GM20000 (cell line): ENCODE results near the gene CYP4X1.
"Not testable (repeated sequence)": the region's sequence is repeated elsewhere in the genome, so short reads cannot be mapped to it uniquely, and the experiment has no call there.

Experiments used
- DNase-seq: peaks from one replicate; pipeline ENCODE4 v3.0.0; 2012; ENCODE audit warnings: low spot score
- TF ChIP-seq, protein P1 (sequence below): IDR thresholded peaks from 2 replicates; pipeline ENCODE4 v1.5.1; 2012; ENCODE audit warnings: mild to moderate bottlenecking, control low read depth; ENCODE audit errors: extremely low read depth, missing control alignments

Gene CYP4X1

DNA sequence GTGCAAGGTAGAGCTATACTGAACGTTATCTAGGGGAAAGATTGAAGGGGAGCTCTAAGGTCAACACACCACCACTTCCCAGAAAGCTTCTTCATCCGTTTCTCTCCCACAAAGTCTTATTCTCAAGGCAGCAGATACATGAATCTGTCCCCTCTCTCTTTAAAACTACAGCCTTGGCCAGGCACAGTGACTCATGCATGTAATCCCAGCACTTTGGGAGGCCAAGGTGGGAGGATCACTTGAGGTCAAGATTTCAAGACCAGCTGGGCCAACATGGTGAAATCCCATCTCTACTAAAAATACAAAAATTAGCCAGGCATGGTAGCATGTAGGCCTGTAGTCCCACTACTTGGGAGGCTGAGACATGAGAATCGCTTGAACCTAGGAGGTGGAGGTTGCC, 8.1 kb downstream of the CYP4X1 start:
- DNase-seq, result no peak
- TF ChIP-seq, protein P1, sequence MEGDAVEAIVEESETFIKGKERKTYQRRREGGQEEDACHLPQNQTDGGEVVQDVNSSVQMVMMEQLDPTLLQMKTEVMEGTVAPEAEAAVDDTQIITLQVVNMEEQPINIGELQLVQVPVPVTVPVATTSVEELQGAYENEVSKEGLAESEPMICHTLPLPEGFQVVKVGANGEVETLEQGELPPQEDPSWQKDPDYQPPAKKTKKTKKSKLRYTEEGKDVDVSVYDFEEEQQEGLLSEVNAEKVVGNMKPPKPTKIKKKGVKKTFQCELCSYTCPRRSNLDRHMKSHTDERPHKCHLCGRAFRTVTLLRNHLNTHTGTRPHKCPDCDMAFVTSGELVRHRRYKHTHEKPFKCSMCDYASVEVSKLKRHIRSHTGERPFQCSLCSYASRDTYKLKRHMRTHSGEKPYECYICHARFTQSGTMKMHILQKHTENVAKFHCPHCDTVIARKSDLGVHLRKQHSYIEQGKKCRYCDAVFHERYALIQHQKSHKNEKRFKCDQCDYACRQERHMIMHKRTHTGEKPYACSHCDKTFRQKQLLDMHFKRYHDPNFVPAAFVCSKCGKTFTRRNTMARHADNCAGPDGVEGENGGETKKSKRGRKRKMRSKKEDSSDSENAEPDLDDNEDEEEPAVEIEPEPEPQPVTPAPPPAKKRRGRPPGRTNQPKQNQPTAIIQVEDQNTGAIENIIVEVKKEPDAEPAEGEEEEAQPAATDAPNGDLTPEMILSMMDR, result no peak

DNA sequence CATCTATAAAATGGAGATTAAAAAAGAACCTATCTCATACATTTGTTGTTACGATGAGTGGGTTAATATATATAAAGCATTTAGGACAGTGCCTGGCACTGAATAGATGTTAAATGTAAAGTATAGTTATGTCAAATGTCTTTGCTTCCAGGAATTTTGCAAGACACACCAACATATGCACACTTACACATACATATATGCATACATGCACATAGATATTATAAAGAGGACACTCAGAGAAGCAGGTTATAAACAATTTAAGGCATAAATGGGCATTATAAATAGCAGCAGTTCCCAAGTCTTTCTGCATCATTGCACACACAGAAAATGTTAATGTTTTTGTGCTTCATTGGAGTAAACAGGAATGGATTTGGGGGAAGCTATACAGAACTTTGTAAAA, 13.3 kb downstream of the CYP4X1 start:
- TF ChIP-seq, protein P1, result no peak
- no peak for DNase-seq

DNA sequence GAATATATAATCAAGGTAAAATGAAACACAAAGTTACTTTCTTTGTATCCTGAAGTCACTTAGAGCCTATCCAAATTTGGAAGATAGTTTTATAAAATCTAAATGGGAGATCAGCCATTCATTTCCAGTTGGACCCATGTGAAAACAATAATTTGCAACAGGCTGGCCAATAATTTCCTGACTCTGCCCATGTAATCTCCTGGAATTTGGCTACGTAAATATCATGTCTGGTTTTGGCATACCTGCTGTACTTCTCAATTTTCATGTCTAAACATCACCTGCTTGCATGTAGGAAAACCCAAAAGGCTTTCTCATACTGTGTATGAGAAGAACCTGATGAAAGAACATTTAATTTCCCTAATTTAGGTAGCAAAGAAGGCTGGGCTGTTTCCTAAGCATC, 35.9 kb downstream of the CYP4X1 start:
- TF ChIP-seq, protein P1, result no peak
- no peak for DNase-seq

DNA sequence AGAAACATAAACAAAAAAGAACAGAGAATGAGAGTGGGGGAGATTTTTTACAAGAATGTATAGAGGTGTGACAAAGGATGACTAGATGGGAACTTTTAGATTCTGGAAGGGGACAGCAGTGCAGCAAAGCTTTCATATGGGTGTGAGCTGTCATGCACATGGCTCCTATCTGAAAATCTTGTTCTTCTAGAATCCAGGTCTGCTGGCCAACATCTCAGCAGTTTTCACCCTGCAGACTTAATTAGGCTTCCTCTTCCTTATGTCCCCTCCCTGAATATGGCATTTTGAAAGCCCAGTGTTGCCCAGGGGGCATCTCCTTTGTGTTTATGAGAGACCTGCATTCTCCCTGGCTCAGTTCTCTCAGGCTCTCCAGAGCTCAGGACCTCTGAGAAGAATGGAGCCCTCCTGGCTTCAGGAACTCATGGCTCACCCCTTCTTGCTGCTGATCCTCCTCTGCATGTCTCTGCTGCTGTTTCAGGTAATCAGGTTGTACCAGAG, 43.7 kb downstream of the CYP4X1 start, which contains the start of gene CYP4Z1:
TSS of gene CYP4Z1 (plus strand) at position 135 of the 498 bp plus-strand sequence. CDS start at position 395, 260 bp downstream.
- no peak for DNase-seq
- TF ChIP-seq, protein P1, result no peak

DNA sequence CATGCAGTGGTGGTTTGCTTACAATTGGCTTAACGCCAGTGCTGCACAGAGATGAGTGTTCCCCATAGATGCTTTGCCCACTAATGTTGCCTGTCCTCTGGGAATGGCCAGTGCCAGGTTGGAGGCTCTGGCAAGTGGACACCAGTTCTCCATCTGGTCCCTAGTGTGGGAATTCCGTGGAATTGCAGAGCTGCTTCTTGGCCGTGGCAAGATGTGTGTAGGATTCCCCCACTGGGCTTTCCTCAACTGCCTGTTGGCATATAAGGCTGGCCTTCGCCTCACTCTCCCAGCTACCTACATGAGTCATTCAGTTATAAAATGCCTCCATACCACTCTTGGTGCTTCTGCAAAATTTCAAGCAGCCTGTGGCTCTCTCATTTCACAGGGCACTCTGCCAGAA, 45.6 kb downstream of the CYP4X1 start:
- not testable (repeated sequence) for DNase-seq

DNA sequence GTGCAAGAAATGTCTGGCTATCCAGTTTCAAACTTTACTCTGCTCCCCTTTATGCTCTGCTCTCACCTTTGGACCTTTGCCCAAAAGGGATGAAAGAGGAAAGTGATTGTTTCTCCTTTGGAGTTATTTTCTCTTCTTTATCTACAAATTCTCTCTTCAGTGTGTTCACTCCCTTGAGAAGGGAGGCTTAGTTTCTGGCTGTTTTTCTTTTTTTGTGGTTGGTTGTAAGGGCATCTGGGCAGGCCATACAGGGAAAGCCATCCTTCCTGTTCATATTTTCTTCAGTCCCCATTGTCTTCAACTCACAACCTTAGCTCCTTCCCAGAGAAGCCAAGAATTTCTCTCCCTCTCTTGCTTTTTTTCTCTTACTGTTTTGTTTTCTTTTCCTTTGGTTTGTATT, 46.0 kb downstream of the CYP4X1 start:
- DNase-seq, result not testable (repeated sequence)

DNA sequence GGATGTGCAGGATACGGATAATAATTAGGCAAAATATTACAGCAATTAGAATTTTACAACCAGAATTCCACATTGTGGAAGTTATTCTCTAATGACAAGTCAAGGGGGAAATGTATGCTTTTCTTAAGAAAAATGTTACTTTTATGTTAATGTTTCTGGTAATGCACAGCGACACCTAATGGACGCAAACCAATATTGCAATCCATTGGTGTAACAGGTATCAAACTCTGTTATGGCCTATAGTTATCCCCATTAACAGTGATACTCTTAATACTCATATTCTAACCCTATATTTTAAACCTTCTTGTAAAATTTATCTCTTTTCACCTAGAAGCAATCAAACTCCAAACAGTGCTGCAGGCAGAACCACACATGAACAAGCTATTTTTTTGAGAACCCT, 65.9 kb downstream of the CYP4X1 start:
- TF ChIP-seq, protein P1, result peak; percentile 45
- not testable (repeated sequence) for DNase-seq

DNA sequence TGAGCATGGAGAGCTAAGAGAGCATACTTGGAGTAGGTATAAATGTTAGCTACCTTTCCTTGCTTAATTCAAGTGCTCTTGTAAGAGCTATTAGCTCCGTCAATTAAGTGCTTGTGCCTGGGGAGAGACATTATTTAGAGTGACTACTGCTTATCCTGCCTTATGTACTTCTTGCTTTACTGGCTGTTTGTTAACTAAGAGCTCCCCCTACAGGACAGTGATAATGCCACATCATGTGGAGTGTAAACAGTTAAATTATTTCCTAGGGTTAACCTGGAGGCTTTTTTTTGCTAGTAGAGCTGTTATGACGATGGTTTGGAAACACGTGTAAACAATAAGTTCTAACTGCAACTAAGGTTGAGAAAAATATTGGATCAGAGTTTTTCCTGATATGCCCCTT, 68.0 kb downstream of the CYP4X1 start:
- DNase-seq, result not testable (repeated sequence)
